ENCODE measurements around the gene SEMA3C. TPM values are rescaled to one million over a fixed set of nuclear protein-coding genes. Genes with fewer than 3 reads are reported as not detected.

SEMA3C gene
- total and polyA plus RNA-seq, 2 donors (not counting 1 experiment from before 2014, with no cell fraction given), result 0.06 TPM; not detected in 1

GRCh38 chr7:80705130-80705781, 213.6 kb downstream of the SEMA3C start:
- no peak overlapping the region for H2AFZ ChIP-seq (ENCODE audit: insufficient read depth, low read depth, low read length, poor library complexity, severe bottlenecking)
- H3K4me3 Mint-ChIP-seq, result no peak overlapping the region
- DNase-seq, result no peak
- H3K4me1 ChIP-seq (ENCODE audit: control insufficient read depth in 2 of 2, insufficient read depth in 2 of 2, low read length in 2 of 2), result no peaks in the 10 kb centered on the region
- no peak overlapping the region for H3K27ac Mint-ChIP-seq
- H3K79me2 ChIP-seq (ENCODE audit: control insufficient read depth, insufficient read depth, low read length), result no peaks in the 10 kb centered on the region
- ATAC-seq (ENCODE audit: low read depth), result no peak
- ChIA-PET POLR2A (no interaction called here), CTCF (no interaction called here)
- no peak overlapping the region for H3K4me3 ChIP-seq (ENCODE audit: control extremely low read depth in 1 of 5, extremely low read depth in 1 of 5, insufficient read depth in 1 of 5, low read depth in 2 of 5, low read length in 4 of 5)
- WGBS (ENCODE audit: insufficient coverage), result no CpG with 5 or more reads among the region's 2 CpGs
- no peaks in the 10 kb centered on the region for H3K4me1 Mint-ChIP-seq
- H4K20me1 ChIP-seq (ENCODE audit: control insufficient read depth, insufficient read depth, low read length, poor library complexity, severe bottlenecking), result no peaks in the 10 kb centered on the region
- no peaks in the 10 kb centered on the region for H3K36me3 ChIP-seq (replicated peaks in 1 of 2; ENCODE audit: control extremely low read depth in 1 of 2, control insufficient read depth in 1 of 2, extremely low read depth in 1 of 2, insufficient read depth in 2 of 2, low read length in 1 of 2)
- no peaks in the 10 kb centered on the region for H3K27me3 Mint-ChIP-seq
- no peak for TF ChIP-seq EZH2 (IDR thresholded peaks at IDR 0.05; ENCODE audit: borderline replicate concordance, insufficient read depth, low read depth, low read length, poor library complexity, severe bottlenecking)
- TF ChIP-seq CTCF (IDR thresholded peaks at IDR 0.05), result no peak
- H3K4me2 ChIP-seq (replicated peaks; ENCODE audit: low read depth, low read length, poor library complexity, severe bottlenecking), result no peak overlapping the region
- H3K9me3 ChIP-seq (ENCODE audit: control extremely low read depth in 1 of 3, control insufficient read depth in 2 of 3, insufficient read depth in 1 of 3, low read length in 2 of 3), result no peaks in the 10 kb centered on the region
- no peak overlapping the region for H3K9ac ChIP-seq (ENCODE audit: low read length)
- intact Hi-C loops (cut with micrococcal nuclease), result no loop called here
- no peak overlapping the region for H3K27ac ChIP-seq (ENCODE audit: low read length in 2 of 2)
- H3K27me3 ChIP-seq (replicated peaks in 1 of 4; ENCODE audit: control extremely low read depth in 1 of 4, control insufficient read depth in 3 of 4, insufficient read depth in 4 of 4, low read length in 3 of 4), result no peaks in the 10 kb centered on the region
- H3K9me3 Mint-ChIP-seq (ENCODE audit: insufficient read depth), result no peaks in the 10 kb centered on the region

- WGBS (ENCODE audit: insufficient coverage), result no CpG with 5 or more reads among the region's 1 CpG
- Histone ChIP-seq H3K4me1 (ENCODE audit: control insufficient read depth in 2 of 2, insufficient read depth in 2 of 2, low read length in 2 of 2) (no peaks in the 10 kb centered on the region), H3K4me2 (replicated peaks; ENCODE audit: low read depth, low read length, poor library complexity, severe bottlenecking) (no peak overlapping the region), H4K20me1 (ENCODE audit: control insufficient read depth, insufficient read depth, low read length, poor library complexity, severe bottlenecking) (no peaks in the 10 kb centered on the region), H3K4me3 (ENCODE audit: control extremely low read depth in 1 of 5, extremely low read depth in 1 of 5, insufficient read depth in 1 of 5, low read depth in 2 of 5, low read length in 4 of 5) (no peak overlapping the region), H2AFZ (ENCODE audit: insufficient read depth, low read depth, low read length, poor library complexity, severe bottlenecking) (no peak overlapping the region), H3K36me3 (replicated peaks in 1 of 2; ENCODE audit: control extremely low read depth in 1 of 2, control insufficient read depth in 1 of 2, extremely low read depth in 1 of 2, insufficient read depth in 2 of 2, low read length in 1 of 2) (no peaks in the 10 kb centered on the region), H3K27ac (ENCODE audit: low read length in 2 of 2) (no peak overlapping the region), H3K27me3 (replicated peaks in 1 of 4; ENCODE audit: control extremely low read depth in 1 of 4, control insufficient read depth in 3 of 4, insufficient read depth in 4 of 4, low read length in 3 of 4) (no peaks in the 10 kb centered on the region), H3K9me3 (ENCODE audit: control extremely low read depth in 1 of 3, control insufficient read depth in 2 of 3, insufficient read depth in 1 of 3, low read length in 2 of 3) (no peaks in the 10 kb centered on the region), H3K79me2 (ENCODE audit: control insufficient read depth, insufficient read depth, low read length) (no peaks in the 10 kb centered on the region), H3K9ac (ENCODE audit: low read length) (no peak overlapping the region)
- intact Hi-C loops (cut with micrococcal nuclease), result no loop called here
- ChIA-PET CTCF (no interaction called here), POLR2A (no interaction called here)
- no peaks in the 10 kb centered on the region for H3K4me1 Mint-ChIP-seq
- no peak for DNase-seq
- H3K9me3 Mint-ChIP-seq (ENCODE audit: insufficient read depth), result no peaks in the 10 kb centered on the region
- no peak for ATAC-seq (ENCODE audit: low read depth)
- H3K4me3 Mint-ChIP-seq, result no peak overlapping the region
- no peak overlapping the region for H3K27ac Mint-ChIP-seq
- H3K27me3 Mint-ChIP-seq, result no peaks in the 10 kb centered on the region
- TF ChIP-seq EZH2 (IDR thresholded peaks at IDR 0.05; ENCODE audit: borderline replicate concordance, insufficient read depth, low read depth, low read length, poor library complexity, severe bottlenecking) (no peak), CTCF (IDR thresholded peaks at IDR 0.05) (no peak)
Measured at GRCh38 chr7:80703272-80703671, 215.6 kb downstream of the SEMA3C start.

Data from B cell (primary cell).